TTC549 (cell line): ENCODE results near the gene ZFPM1.

ENCODE experiments used
- FAIRE-seq: peaks from 2 replicates; lab custom pipeline; 2012; peaks lifted over from hg19 to GRCh38; lab: Jason Lieb, UNC

Gene ZFPM1

GRCh38 chr16:88541831-88542616 is 88.9 kb downstream of the ZFPM1 start:
- FAIRE-seq = no peak

GRCh38 chr16:88543230-88543813 is 90.2 kb downstream of the ZFPM1 start:
- FAIRE-seq = no peak

- FAIRE-seq = no peak
Measured at GRCh38 chr16:88545781-88546180, 92.7 kb downstream of the ZFPM1 start.

GRCh38 chr16:88548131-88548874 is 95.2 kb downstream of the ZFPM1 start:
- FAIRE-seq = no peak

GRCh38 chr16:88548985-88549384 is 95.9 kb downstream of the ZFPM1 start:
- no peak for FAIRE-seq

GRCh38 chr16:88549671-88550245 is 96.7 kb downstream of the ZFPM1 start:
- no peak for FAIRE-seq

- no peak for FAIRE-seq
Measured at GRCh38 chr16:88550246-88550661, 97.2 kb downstream of the ZFPM1 start.

- FAIRE-seq = no peak
Measured at GRCh38 chr16:88552166-88552565, 99.1 kb downstream of the ZFPM1 start.

GRCh38 chr16:88552815-88553214 is 99.7 kb downstream of the ZFPM1 start:
- FAIRE-seq = no peak

- FAIRE-seq = no peak
Measured at GRCh38 chr16:88553739-88554138, 100.7 kb downstream of the ZFPM1 start.

- no peak for FAIRE-seq
Measured at GRCh38 chr16:88554711-88555264, 101.7 kb downstream of the ZFPM1 start.

GRCh38 chr16:88556294-88556988 is 103.4 kb downstream of the ZFPM1 start:
- FAIRE-seq = no peak

GRCh38 chr16:88558457-88559442 is 105.7 kb downstream of the ZFPM1 start:
- no peak for FAIRE-seq

GRCh38 chr16:88560714-88561484 is 107.8 kb downstream of the ZFPM1 start:
- no peak for FAIRE-seq

GRCh38 chr16:88561485-88562359 is 108.6 kb downstream of the ZFPM1 start:
- no peak for FAIRE-seq

GRCh38 chr16:88566158-88566557 is 113.1 kb downstream of the ZFPM1 start:
- no peak for FAIRE-seq

GRCh38 chr16:88568710-88569613 is 115.9 kb downstream of the ZFPM1 start:
- no peak for FAIRE-seq

- FAIRE-seq = no peak
Measured at GRCh38 chr16:88569614-88569984, 116.5 kb downstream of the ZFPM1 start.
